Breast epithelium (tissue), 3 donors: ENCODE data around the gene KHSRP.

Experiments
- CTCF ChIP-seq, 3 donors: fragments of 450-650 bp; IDR thresholded peaks; one replicate each; pipeline ENCODE4 v1.5.1; 2016 to 2017; ENCODE audit warnings: antibody characterized with exemption in 3 of 3, mild to moderate bottlenecking in 3 of 3, moderate library complexity in 3 of 3
- POLR2AphosphoS5 ChIP-seq, 3 donors: sonication (generic); formaldehyde crosslinking; IDR thresholded peaks; one replicate each; pipeline ENCODE4 v1.6.1; 2017; ENCODE audit warnings: antibody characterized with exemption in 3 of 3

DNA sequence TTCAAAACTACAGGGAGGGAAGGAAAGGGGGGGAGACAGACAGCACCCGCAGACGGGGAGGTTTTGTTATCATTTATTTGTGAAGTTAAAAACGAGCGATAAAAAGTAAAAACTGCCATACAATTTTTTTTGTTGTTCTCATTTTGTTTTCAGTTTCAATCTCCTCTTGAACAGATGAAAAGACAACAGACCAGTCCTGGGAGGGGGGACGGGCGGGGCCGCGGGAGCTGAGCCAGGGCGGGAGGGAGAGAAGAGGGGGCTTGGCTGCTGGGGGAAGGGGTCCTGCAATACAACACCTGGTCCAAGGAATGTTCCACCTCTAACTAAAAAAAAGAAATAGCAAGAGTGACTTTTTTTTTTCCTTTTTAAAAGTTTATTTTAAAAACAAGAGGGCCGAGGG, 11.3 kb downstream of the KHSRP start:
- TF ChIP-seq CTCF (IDR thresholded peaks at IDR 0.05) (no peak), POLR2AphosphoS5 (IDR thresholded peaks at IDR 0.05) (no peak)
